ENCODE measurements around the gene ACAP3.

Gene ACAP3

GRCh38 chr1:1315435-1315954, 7.8 kb upstream of the ACAP3 start:
- Histone ChIP-seq H3K36me3 (peaks cover 82 to 97% (median 93%) of the 10 kb centered on the region in 11 experiments), H3K9me3 (replicated peaks in 1 of 11) (no peaks in the 10 kb centered on the region), H3K4me1 (peaks cover 0 to 7% (median 3%) of the 10 kb centered on the region in 10 experiments; a peak in 10 of 20 replicates), H4K20me1 (peaks cover 40 to 98% (median 94%) of the 10 kb centered on the region in 11 experiments; a peak in 21 of 22 replicates), H3K27me3 (no peaks in the 10 kb centered on the region), H3K27ac (no peak overlapping the region), H3K9ac (no peak overlapping the region), H3K4me2 (no peak overlapping the region), H3K4me3 (no peak overlapping the region)
- no peak for TF ChIP-seq Cebpa-rat (IDR thresholded peaks at IDR 0.05)

DNA sequence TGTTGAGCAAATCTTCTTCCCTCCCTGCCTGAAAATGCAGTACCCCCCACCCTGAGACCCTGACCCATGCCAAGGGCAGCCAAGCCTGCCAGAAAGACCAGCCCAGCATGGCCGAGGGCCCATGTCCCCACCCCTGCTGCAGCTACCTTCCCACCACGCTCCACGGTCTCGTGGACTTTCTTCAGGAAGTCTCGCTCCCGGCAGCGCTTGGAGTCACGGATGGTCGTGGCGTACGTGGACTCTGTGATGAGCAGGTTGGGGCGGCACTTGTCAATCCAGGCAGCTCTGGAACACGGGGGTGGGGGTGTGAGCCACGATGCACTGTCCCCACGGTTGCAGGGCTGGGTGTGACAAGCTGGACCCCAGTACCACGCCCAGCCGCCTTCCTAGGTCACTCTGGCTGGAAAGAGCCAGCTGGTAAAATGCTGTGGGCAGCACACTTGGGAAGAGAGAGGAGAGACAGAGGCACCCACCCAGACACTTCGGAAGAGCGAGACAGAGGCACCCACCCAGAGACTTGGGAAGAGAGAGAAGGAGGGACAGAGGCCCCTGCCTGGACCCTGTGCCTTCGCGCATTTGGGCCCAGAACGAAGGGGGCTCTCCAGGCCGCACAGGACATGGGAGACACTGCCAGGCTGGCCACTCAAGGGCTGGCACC, 7.1 kb upstream of the ACAP3 start:
- no peak overlapping the region for H3K4me3 ChIP-seq
- peak overlapping the region in 1 of 11 experiments; percentile 19; a peak in 2 of 22 replicates for H3K9ac ChIP-seq
- TF ChIP-seq Cebpa-rat (IDR thresholded peaks at IDR 0.05), result no peak
- peaks cover 33 to 98% (median 94%) of the 10 kb centered on the region in 11 experiments; a peak in 21 of 22 replicates for H4K20me1 ChIP-seq
- peaks cover 76 to 97% (median 92%) of the 10 kb centered on the region in 11 experiments for H3K36me3 ChIP-seq
- peaks cover 5 to 10% (median 6%) of the 10 kb centered on the region in 10 experiments for H3K4me1 ChIP-seq
- no peak overlapping the region for H3K4me2 ChIP-seq
- no peak overlapping the region for H3K27ac ChIP-seq
- no peaks in the 10 kb centered on the region for H3K27me3 ChIP-seq
- no peaks in the 10 kb centered on the region for H3K9me3 ChIP-seq (replicated peaks in 1 of 11)

GRCh38 chr1:1314237-1314586, 6.5 kb upstream of the ACAP3 start:
- H3K4me2 ChIP-seq, result no peak overlapping the region
- H3K27me3 ChIP-seq, result no peaks in the 10 kb centered on the region
- no peak overlapping the region for H3K4me3 ChIP-seq
- no peak for TF ChIP-seq Cebpa-rat (IDR thresholded peaks at IDR 0.05)
- no peaks in the 10 kb centered on the region for H3K9me3 ChIP-seq (replicated peaks in 1 of 11)
- H4K20me1 ChIP-seq, result peaks cover 27 to 98% (median 94%) of the 10 kb centered on the region in 11 experiments; a peak in 21 of 22 replicates
- H3K27ac ChIP-seq, result no peak overlapping the region
- no peak overlapping the region; a peak in 1 of 22 replicates for H3K9ac ChIP-seq
- peaks cover 70 to 96% (median 90%) of the 10 kb centered on the region in 11 experiments for H3K36me3 ChIP-seq
- peaks cover 11 to 16% (median 12%) of the 10 kb centered on the region in 10 experiments for H3K4me1 ChIP-seq

GRCh38 chr1:1313500-1314236, 5.9 kb upstream of the ACAP3 start:
- peaks cover 64 to 91% (median 85%) of the 10 kb centered on the region in 11 experiments for H3K36me3 ChIP-seq

GRCh38 chr1:1312450-1313314, 5.0 kb upstream of the ACAP3 start:
- TF ChIP-seq Cebpa-rat (IDR thresholded peaks at IDR 0.05), result no peak
- H3K4me3 ChIP-seq, result no peak overlapping the region
- H3K36me3 ChIP-seq, result peaks cover 56 to 81% (median 75%) of the 10 kb centered on the region in 11 experiments
- no peaks in the 10 kb centered on the region for H3K9me3 ChIP-seq (replicated peaks in 1 of 11)
- no peaks in the 10 kb centered on the region for H3K27me3 ChIP-seq
- no peak overlapping the region for H3K4me2 ChIP-seq
- H3K27ac ChIP-seq, result no peak overlapping the region
- no peak overlapping the region for H3K9ac ChIP-seq
- H4K20me1 ChIP-seq, result peaks cover 23 to 87% (median 81%) of the 10 kb centered on the region in 11 experiments; a peak in 21 of 22 replicates
- H3K4me1 ChIP-seq, result peaks cover 13 to 17% (median 14%) of the 10 kb centered on the region in 10 experiments

More at GRCh38 chr1:1313500-1314236, 5.9 kb upstream of the ACAP3 start:
- Histone ChIP-seq H3K9me3 (replicated peaks in 1 of 11) (no peaks in the 10 kb centered on the region), H3K4me3 (no peak overlapping the region), H3K9ac (no peak overlapping the region), H3K4me1 (peaks cover 13 to 17% (median 14%) of the 10 kb centered on the region in 10 experiments), H4K20me1 (peaks cover 26 to 96% (median 90%) of the 10 kb centered on the region in 11 experiments; a peak in 21 of 22 replicates), H3K4me2 (no peak overlapping the region), H3K27me3 (no peaks in the 10 kb centered on the region), H3K27ac (no peak overlapping the region)
- no peak for TF ChIP-seq Cebpa-rat (IDR thresholded peaks at IDR 0.05)

DNA sequence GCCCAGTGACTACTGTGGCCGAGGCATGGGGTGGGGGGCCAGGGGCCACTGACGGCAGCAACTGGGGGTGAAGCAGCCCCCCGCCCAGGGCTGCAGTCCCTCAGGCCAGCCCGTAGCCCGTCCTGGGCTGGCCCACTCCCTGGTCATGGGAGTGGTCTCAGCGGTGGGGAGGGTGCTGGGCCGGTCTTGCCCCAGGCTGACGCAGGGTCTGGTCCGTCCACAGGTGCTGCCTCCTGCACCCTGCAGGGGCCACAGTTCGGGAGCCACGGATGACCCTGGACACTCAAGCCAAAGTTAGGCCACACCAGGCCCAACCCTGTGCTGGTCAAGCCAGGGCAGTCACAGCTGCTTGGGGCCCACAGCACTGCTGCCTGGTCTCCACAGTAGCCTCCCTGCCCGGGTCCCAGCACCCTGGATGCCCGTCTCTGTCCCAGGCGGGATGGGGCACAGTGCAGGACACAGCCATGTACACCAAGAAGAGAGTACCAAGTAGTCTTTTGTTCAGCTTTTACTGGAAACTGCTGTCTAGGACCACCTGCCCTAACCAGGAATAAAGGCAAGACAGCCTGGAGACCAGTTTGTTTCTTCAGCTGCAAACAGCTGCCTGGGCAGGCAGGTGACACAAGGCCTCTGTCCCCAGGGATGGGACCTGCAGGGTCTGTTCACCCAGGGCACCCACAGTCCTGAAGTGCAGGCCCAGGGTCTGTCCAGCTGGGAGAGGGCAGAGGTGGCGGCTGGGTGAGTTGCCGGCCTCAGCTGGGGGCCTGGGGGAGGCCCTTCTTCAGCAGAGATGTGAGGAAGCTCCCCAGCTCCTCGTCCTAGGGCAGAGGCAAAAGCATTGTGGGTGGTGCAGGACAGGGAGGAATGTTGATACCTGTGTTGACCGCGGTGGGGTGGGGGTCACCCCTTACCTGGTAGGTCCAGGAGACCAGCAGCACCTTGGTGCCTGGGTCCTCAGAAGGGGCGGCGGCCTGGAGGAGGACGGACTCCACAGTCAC, 3.7 kb upstream of the ACAP3 start:
- Histone ChIP-seq H3K27ac (no peak overlapping the region), H3K4me2 (no peak overlapping the region), H3K9me3 (replicated peaks in 1 of 11) (no peaks in the 10 kb centered on the region), H3K9ac (peak overlapping the region in 5 of 11 experiments; percentile 16 to 85 (median 23); a peak in 6 of 22 replicates), H3K27me3 (no peaks in the 10 kb centered on the region), H4K20me1 (peaks cover 21 to 85% (median 75%) of the 10 kb centered on the region in 11 experiments; a peak in 21 of 22 replicates), H3K36me3 (peaks cover 50 to 68% (median 64%) of the 10 kb centered on the region in 11 experiments), H3K4me1 (peaks cover 19 to 25% (median 23%) of the 10 kb centered on the region in 10 experiments), H3K4me3 (no peak overlapping the region)
- no peak for TF ChIP-seq Cebpa-rat (IDR thresholded peaks at IDR 0.05)

DNA sequence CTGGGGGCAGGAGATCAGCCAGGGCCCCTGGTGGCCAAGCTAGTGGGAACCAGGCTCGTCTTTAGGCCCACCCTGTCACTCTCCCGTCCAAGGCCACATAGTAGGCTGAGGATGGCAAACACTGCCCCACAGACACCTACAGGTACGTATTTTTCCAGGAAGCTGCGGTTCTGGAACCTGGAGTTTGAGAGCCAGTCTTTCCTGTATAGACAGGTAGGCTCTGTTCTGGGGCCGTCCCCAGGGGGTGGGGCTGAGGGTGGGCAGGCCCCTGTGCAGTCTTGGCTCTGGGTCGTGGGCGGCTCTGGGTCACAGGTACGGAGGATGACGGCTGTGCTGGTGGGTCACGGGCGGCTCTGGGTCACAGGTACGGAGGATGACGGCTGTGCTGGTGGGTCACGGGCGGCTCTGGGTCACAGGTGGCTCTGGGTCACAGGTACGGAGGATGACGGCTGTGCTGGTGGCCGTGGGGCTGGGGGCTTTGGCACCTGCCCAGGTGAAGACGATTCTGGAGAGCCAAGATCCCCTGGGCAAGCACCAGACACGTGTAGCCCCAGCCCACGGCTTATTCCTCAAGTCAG, 2.8 kb upstream of the ACAP3 start:
- no peak overlapping the region for H3K27ac ChIP-seq
- peaks cover 44 to 62% (median 57%) of the 10 kb centered on the region in 11 experiments for H3K36me3 ChIP-seq
- no peaks in the 10 kb centered on the region for H3K9me3 ChIP-seq (replicated peaks in 1 of 11)
- peak overlapping the region; percentile 97 to 100 (median 98); a peak in 20 of 22 replicates for H3K4me2 ChIP-seq
- H3K9ac ChIP-seq, result peak overlapping the region in 10 of 11 experiments; percentile 84 to 97 (median 91); a peak in 15 of 22 replicates
- peaks cover 27 to 34% (median 31%) of the 10 kb centered on the region in 10 experiments for H3K4me1 ChIP-seq
- peaks cover 16 to 86% (median 77%) of the 10 kb centered on the region in 11 experiments; a peak in 21 of 22 replicates for H4K20me1 ChIP-seq
- H3K4me3 ChIP-seq, result peak overlapping the region in 6 of 10 experiments; percentile 85 to 99 (median 94); a peak in 9 of 20 replicates
- H3K27me3 ChIP-seq, result no peaks in the 10 kb centered on the region
- TF ChIP-seq Cebpa-rat (IDR thresholded peaks at IDR 0.05), result no peak

Data from BLaER1 treated with 17β-estradiol and CSF1 and Interleukin-3, amounts not matched to agents 10 nM and 100 nM (cell line).